ENCODE results near the gene KLF16.

GRCh38 chr19:1849132-1849474 is 14.3 kb downstream of the KLF16 start:
- TF ChIP-seq POLR2A (IDR thresholded peaks at IDR 0.05) (no peak), EP300 (IDR thresholded peaks at IDR 0.05) (no peak)

Measured in tibial nerve (tissue), 3 donors.